ENCODE results near the gene EPB41L4B.

The EPB41L4B gene

DNA sequence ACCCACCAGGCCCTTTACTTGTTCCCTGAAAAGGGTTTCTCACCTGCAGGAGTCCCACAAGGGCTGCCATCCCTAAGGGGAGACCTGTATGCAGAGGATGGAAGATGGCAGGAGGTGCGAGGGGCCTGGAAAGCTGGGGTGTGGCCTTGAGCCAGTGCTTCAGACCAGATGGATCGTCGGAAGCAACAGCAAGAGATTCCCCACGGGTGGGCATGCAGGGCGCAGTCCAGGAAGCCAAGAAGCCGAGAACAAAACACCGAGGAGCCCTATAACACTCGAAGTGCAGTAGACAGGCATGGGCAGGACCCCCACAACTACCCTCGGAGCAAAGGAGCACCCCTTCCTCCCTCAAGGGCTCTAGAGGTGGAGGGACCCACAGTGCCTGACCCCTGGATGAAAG, 129.1 kb downstream of the EPB41L4B start:
- DNase-seq, result no peak

DNA sequence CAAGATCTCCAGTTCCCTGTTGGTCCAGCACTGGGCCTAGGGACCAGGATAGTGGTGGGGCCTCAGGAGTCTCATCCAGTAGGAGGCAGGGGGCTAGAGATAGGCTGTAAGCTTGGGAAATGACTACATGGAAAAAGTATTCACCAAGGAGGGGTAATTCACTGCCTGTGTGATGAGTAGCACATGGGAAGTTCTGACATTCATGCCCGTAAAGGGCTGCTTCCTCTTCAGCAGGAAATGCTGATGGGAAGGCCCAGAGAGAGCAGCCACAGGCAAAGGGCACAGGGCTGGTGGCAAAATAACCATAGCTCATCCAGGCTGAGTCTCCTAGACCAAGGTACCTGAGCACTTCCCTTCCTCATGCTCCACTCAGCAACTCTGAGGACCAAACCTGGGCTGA, 130.7 kb downstream of the EPB41L4B start:
- DNase-seq, result peak; percentile 39

DNA sequence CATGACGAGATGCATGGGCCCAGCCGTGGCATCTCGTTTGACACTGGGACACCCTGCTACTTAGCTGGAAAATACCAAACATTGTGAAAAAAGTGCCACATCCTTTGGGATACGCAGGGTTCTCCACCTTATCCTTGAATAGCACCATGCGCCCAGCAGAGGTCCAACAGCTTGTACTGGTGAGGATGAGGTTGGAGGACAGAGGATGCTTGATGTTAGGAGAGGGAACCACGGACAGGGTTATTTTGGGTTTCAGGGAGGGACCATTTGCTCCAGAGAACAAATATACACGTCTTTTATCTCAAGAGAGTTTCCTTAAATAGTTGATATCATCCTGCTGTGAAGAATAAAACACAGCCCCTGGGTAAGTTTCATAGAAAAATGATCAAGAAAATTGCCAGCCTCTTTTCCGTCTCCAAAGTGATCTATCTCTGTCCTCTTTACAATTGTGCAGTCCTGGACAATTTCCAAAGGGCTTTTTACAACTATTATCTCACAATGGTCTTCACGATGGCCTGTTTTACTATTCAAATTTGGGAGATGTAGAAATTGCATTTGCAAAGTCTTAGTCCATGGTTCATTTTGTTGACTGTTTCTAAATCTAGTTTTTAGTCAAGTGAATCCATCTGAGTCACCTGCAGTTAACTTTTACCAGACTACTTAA, 133.9 kb downstream of the EPB41L4B start:
- DNase-seq, result no peak

DNA sequence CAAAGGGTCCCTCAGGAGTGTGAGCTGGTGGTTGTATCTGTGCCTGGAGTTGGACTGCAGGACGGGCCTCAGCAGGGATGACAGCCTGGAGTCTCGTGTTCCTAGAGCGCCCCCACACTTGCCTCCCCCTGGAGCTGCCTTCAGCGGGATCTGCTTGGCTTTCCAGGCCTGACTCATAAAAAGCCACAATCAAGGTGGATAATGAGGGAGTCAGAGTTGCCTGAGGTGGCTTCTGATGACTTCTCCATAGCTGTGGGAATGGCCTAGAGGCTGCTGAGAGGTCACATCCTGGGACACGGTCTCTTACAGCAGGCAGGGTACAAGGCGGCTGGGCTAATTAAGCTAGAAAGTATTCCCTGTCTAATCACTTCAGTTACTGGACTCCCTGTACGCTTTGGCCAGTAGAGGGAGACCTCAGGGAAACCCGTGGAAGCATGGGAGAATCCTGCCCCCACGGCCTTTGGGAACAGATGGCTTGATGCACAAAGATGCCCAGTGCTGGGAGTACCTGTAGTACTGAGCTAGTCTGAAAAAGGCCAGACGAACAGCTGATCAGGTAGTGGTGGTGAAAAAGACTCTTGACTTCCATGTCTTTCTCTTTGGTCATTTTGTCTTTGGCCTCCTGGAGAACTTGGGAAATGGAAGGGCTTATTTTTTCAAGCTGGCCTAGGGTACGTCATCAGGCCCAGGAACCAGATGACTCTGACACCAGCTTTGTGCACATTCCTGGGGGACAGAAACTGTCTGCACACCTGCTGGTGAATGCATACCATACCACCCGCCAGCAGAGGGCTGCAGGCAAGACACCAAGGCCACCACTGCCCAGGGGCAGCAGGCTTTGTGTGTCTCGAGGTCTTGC, 137.7 kb downstream of the EPB41L4B start:
- peak; percentile 15 for DNase-seq

DNA sequence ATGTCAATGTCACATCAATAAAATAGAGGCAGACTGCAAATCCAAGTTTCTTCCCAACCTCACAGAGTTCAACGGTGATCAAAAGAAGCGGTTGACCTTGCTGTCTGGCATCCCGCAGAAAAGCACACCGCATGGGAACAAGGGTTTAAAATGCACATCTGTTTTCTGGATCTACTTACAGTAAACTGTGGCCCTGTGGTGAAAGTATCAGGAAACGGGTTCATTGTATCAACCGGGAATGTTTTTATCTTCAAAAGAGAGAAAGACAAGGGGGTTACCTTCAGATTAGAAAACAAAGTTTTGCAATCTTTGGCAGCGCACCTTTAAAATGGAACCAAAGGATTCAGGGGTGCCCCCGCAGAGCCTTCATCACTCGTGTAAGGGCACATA, 138.3 kb downstream of the EPB41L4B start:
- no peak for DNase-seq

DNA sequence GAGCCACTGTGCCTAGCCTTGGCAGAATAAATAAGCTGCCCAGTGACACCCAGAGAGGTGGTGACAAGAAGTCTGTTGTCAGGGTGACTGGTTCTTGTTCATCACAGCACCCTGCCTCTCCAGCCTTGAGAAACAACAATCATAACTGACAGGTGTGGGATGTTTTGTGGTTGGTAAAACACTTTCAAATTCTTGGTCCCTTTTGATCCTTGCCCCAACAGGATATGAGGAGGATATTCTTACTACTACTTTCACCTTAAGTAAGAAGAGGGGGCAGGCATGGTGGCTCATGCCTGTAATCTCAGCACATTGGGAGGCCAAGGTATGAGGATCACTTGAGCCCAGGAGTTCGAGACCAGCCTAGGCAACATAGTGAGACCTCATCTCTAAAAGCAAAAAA, 139.6 kb downstream of the EPB41L4B start:
- DNase-seq, result no peak

DNA sequence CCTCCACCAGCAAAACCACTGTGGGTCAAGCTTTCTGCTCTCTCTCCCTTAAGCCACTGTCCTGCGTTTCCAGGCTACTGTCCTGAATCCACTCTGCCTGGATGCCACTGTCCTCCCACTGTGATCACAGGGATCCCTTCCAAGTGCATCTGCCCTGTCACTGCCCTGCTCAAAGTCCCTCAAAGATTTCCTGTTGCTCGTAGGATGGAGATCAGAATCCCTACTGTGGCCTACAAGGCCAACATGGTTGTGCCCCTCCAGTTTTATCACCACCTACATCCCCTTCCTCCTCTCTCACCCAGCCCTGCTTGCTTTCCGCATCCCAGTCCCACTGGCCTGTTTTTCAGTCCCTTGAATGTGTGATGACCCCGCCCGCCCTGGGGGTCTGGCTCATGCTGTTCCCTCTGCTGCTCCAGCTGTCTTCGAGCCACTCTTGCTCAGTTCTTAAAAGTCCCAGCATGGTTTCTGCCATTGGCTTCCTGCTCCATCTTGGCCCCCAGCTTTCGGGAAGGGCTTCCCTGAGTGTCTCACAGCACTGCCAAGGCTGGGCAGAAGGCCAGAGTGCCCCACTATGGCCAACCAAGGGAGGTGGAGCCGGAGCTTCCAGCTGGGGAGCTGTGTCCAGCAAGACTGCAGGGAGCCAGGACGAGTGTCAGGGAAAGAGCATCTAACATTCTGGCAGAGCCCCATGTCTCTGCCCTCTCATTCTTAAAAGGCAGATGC, 140.9 kb downstream of the EPB41L4B start:
- no peak for DNase-seq

DNA sequence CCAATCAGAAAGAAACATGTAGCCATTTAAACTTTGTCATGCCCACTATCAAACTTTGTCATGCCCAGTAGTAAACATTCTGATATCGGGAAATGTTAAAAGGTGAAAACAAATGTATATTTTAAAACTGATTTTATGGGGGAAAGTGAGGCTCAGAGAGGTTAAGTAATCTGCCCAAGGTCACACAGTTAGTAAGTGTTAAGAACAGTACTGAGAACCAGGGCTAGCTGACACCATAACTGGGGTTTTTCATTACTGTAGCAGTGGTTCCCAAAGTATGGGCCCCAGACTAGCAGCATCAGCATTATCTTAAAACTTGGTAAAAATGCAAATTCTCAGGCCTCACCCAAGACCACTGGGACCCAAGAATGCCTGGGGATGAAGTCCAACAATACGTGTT, 143.9 kb downstream of the EPB41L4B start:
- DNase-seq, result no peak

DNA sequence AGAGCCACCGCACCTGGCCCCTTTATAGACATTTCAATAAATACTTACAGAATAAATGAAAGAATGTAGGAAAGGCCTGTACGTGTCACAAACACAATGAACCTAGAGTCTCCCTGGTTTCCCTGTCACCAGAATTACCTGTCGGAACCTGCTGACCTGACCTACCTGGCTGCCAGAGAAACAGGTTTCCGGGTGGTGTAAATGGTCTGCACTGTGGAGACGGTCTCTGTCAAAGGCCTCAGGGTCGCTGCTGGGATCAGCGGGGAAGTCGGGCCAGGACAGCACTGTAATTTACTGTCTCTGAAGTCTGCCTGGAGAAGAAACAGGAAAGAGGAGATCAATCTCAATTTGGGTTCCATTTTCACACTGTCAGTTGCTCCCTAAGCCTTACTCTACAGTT, 144.5 kb downstream of the EPB41L4B start:
- DNase-seq, result no peak

DNA sequence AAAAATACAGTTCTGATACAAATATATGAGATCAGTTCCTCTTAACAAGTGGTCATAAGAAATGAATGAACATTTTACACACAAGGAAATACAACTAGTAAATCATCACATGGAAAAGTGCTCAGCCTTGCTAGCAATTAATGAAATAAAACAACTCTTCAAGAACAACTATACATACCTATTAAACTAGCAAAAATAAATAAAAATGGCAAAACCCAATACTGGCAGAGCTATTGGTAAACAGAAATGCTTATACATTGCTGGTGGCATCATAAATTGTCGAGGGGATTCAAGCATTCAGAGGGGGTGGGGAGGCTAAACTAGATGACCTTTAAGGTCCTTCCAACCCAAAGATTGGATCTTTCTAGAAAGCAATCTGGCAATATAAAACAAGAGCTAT, 147.9 kb downstream of the EPB41L4B start:
- no peak for DNase-seq

DNA sequence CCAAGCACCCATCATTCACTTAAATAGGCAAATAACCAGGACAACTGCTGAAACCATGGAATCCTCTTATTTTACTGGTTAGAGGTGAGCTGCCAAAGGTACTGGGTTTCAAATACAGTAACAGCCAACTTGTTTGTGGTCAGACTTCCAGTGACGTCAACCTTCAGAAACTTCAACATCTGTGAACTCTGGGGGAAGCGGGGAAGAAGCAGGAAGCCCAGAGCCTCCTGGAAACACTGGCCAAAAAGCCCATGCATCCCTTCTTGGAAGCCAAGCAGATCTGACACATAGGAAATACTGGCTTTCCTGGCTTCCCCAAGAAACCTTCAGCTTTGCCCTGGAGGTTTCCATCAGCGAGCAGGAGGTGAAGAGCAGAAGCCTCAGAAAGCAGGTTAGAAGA, 148.9 kb downstream of the EPB41L4B start:
- peak; percentile 56 for DNase-seq

DNA sequence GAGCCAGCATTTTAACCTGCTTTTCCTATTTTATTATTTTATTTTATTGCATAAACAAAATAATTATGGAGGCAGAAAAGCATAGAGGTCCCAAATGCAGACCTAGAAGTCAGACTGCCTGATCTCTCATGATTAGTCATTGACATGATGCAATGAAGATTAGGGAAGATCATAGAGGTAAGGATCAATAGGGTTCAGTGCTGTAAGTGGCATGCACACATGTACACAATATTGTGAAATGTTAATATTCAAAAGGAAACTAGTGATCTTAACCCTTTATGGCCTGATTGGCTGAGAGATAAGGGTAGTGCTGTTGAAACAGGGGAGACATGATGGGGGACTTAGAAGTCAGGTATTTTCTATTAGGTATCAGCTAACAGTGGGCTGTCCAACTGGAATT, 152.7 kb downstream of the EPB41L4B start:
- no peak for DNase-seq

DNA sequence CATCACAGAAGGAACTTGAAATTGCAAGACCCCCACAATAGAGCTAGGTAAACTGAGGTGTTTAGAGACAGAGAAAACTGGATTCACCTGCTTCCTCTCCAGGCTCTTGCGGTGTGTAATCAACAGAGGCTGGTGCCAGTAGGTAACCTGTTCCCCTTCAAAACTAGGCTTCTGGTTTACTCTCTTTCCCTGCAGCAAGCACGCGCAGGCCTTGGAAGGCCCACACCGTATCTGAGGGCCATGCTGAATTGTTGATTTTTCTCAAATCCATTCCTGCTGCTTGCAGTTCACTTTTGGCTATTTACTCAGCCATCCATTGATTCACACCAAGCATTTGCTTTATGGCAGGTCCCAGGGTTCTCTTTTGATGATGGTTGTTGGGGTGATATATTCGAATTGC, 153.1 kb downstream of the EPB41L4B start:
- DNase-seq, result no peak

DNA sequence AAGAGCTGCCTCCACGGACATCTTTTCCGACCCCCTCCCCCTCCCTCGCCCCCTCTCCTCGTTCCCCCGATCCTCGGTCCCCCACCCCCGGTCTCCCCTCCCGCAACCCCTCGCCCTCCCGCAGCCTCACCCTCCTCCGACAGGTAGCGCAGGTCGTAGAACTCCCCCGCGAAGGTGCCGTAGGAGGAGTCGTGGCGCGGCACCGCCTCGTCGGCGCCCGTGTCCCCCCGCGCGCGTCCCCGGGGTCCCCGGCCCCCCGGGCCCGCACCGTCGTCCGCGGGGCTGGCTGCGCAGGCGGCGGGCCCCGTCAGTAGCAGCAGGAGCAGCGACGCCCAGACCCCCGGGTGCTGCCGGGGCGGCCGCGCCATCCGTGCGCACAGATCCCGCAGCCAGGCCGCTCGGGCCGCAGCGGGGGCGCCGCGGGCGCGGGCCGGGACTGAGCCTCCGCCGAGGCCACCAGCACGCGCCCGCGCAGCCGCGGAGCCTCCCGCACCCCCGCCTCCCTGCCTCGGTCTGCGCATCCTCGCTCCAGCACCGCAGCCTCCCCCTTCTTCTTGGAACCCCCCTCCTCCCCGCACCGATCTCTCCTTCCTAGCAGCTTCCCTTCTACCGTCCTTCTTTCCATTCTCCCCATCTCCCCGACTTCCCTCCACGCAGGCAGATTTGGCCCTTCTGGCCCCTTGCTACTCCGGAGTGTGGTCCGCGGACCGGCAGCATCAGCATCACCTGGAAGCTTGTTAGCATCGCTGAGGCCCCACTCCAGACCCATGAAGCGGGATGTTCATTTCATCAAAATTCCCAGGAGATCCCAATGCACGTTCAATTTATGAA, 153.9 kb downstream of the EPB41L4B start, which contains the start of gene FRRS1L:
FRRS1L (minus strand) TSS at position 479 of the 831 bp plus-strand sequence; CDS start at position 368, 111 bp downstream.
- no peak for DNase-seq

DNA sequence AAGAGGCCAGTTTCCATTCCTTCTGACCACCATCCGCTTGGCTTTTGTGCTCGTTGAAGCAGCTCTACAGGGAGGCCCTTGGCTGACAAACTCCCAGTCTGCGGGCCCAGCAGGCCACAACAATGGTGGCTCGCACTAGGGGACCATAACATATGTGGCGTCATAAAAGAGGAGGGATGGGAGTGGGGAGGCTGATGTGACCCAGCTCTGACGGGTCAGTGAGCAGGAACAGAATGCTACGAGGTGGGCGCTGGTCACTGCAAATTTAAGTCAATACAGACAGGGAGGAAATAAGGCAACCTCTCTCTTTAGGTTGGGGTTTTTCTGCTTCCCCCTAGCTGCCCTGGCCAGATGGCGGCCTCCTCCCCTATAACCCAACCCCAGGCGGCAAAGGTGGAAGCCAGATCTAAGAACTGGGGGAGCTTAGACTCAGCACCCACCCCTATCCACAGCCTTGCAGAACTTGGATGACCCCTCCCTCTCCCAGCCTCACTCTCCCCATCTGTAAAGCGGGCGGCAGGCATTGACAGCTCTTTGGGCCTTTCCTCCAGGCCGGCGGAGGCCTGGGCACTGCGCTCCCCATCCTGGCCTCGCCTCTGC, 154.6 kb downstream of the EPB41L4B start:
- no peak for DNase-seq

DNA sequence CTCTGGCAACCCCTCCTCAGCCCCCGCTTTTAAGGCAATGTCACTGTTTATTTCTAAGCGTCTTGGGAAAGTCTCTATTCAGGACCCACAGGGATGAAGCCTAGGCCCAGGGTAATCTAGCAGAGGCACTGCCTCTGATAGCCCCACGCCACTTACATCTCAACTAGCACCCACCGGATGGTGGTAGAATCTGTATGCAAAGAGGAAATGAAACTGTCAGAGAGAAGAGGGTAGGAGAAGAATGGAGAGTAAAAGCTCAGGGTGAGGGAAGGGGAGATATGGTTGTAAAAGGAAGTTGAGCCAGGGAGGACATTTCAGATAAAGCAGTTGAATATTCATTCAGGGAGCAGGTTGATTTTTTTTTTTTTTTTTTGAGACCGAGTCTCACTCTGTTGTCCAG, 156.8 kb downstream of the EPB41L4B start:
- no peak for DNase-seq

DNA sequence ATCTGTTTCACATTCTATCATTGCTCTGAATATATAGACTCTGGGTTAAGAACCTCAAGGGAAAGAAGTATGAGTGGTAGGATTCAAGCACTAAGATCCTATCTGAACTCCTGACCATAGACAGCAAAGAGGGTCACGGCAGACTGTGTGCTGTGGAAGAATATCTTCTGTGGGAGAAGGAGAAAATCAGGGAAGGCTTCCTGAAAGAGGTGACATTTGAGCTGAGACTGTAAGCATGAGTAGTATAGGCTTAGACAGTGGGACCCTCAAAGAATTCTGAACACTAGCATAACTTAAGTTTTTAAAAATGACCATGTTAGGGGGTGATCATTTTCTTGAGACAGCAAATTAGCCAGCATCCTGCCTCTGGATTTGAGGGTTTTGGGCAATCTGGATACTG, 157.7 kb downstream of the EPB41L4B start:
- DNase-seq, result no peak

DNA sequence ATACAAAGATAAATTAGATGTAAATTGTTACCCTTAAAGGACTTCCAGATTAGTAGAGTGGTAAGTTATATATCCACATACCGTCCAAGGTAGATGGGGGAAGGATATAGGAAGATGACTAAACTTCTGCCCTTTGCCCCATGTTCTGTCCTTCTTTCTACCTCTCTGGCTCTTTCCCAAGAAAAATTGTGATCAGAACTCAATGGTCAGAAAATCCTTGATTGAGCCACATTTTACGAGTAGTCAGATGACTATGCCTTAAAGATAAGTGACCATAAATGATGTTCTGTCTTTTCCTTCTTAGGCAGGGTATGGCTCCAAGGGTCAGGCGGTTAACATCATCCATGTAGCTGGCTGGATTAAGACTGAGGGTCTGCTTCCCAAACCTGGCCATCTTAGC, 158.2 kb downstream of the EPB41L4B start:
- DNase-seq, result no peak

DNA sequence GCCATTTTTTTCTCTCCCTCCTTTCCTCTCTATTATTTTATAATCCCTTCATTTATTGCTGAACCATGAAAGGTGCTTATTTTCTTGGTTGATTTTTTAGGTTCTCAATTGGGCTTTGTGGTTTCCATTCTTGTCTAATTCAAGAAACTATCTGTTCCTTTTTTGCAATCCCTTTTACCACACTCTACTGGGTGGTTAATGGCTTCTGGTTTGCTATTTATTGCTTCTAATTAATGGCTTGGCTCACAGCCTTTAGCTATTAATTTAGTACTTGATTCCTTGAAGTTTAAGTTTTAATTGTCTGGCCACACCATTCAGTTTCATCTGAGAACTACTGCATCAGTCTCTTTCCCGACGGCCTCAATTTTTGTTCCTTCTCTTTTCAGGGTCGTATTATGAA, 159.4 kb downstream of the EPB41L4B start:
- no peak for DNase-seq

DNA sequence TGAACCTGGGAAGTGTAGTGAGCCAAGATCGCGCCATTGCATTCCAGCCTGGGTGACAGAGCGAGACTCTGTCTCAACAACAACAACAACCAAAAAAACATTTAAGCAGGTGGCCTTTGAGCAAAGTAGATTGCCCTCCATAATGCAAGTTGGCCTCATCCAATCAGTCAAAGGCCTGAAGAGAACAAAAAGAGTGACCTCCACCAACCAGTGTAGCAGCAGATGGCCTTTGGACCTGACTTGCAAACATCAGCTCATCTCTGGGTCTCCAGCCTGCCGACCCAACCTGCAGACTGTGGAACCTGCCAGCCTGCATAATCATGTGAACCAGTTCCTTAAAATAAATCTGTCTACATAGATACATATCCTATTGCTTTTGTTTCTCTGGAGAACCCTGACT, 161.3 kb downstream of the EPB41L4B start:
- no peak for DNase-seq

DNA sequence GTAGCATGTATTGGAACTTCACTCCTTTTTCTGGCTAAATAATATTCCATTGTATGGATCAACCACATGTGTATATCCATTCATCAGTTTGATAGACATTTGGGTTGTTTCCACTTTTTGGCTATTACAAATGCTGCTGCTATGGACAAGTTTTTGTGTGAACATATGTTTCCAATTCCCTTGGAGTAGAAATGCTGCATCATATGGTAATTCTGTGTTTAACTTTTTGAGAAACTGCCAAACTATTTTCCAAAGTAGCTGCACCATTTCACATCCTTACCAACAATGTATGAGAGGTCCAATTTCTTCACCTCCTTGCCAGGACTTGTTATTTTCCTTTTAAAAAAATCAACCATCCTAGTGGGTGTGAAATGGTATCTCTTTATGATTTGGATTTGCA, 162.2 kb downstream of the EPB41L4B start:
- DNase-seq, result peak; percentile 71

DNA sequence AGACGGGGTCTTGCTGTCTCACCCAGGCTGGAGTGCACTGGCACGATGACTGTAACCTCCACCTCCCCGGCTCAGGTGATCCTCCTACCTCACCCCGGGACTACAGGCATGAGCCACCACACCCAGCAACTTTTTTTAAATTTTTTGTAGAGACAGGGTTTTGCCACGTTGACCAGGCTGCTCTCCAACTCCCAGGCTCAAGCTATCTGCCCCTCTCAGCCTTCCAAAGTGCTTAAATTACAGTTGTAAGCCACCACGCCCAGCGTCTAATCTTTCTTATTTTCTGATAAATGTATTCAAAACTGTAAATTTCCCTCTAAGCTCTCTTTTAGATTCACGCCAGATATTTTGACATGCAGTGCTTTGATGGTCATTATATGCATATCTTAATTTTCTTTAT, 164.2 kb downstream of the EPB41L4B start:
- DNase-seq, result no peak

Data from fibroblast of skin of right quadriceps (primary cell).